ENCODE results near the gene NIT1.

NIT1 gene

DNA sequence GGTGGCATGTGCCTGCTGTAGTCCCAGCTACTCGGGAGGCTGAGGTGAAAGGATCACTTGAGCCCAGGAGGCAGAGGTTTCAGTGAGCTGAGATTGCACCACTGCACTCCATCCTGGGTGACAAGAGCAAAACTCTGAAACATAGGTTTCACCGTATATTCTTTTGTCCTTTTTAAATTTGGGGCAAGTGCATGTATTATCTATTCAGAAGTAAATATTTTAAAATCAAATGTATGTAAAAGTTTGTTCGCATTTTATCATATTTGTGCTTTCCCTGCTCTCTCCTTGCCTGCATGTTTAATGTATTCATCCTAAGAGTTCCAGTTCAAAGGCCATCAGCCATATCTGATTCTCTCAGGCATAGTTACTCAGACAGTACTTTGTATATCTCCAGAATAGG is 27.9 kb downstream of the NIT1 start:
- DNase-seq: no peak

DNA sequence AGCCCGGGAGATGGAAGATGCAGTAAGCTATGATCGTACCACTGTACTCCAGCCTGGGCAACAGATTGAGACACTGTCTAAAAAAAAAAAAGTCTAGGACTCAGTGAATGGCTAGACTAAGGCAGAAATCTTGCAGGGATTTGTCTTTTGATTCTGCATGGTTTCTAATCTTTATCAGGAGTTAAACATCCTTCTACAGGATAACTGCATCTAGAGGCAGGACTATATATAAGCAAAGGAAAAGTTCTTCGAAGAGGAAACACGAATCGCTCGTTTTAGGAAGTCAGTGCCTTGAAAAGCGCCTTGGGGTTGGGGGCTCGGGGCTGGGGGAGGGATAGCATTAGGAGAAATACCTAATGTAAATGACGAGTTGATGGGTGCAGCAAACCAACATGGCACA is 35.3 kb downstream of the NIT1 start:
- DNase-seq: peak in 1 of 56 donors; percentile 9

DNA sequence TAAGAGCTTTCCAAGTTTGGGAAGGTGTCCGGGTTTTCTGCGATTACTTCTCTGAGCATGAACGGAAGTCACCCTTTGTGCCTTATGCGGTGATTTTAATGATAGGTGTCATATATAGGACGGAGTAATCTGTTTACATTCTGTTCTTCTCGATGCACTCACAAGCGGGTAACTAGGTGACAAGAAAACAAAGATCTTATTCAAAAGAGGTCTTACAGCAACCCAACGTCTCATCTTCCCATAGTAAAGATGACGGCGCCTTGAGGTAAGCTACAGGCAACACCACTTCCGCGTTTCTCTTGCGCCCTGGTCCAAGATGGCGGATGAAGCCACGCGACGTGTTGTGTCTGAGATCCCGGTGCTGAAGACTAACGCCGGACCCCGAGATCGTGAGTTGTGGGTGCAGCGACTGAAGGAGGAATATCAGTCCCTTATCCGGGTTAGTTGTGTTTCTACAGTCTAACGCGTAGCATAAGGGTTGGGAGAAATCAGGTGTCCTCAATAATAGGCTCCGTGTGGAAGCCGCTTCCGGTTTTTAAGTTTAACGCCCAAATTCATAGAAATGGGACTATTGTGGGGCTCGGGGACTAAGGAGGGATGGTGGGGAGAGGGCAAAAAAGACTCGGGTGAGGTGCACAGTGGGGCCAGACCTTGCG is 35.9 kb downstream of the NIT1 start, which contains the start of gene UFC1:
Gene UFC1, plus strand, starts transcription at position 297 of the 656 bp plus-strand sequence. Its CDS starts 20 bp downstream, at position 317.
- DNase-seq: peak in 55 of 56 donors; percentile 12 to 90 (median 71)

DNA sequence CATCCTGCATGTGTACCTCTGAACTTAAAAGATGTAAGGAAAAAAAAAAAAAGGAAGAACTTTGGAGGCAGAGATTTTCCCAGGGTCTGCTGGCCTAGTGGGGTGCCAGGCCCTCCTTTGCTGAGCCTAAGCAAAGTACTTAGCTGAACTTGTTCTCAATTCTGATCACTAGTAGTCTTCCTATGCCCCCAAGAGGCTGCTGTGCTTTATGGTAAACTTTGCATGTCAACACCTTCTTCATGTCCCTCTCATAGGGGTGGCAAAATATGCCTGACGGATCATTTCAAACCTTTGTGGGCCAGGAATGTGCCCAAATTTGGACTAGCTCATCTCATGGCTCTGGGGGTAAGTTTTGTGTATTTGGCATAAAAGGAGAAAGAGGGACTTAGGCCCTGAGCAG is 40.0 kb downstream of the NIT1 start:
- DNase-seq: no peak

DNA sequence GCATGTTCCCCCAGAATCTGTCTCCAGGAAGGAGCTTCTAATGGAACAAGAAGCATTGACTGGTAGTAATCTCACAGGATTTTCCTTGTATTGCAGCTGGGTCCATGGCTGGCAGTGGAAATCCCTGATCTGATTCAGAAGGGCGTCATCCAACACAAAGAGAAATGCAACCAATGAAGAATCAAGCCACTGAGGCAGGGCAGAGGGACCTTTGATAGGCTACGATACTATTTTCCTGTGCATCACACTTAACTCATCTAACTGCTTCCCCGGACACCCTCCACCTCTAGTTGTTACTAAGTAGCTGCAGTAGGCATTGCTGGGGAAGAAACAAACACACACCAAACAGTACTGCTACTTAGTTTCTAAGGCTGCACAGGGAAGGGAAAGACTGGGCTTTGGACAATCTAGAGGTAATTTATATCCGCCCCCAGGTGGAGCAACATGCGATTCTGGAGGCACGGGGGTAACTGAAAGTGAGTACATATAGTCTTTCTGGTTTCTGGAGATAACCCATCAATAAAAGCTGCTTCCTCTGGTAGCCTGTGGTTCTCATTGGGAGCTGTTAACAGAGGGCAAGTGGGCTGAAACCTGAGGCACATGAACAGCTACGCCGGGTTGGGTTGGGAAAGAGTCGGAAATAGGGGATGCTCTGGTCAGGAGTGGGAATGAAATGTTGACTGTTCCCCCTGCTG is 40.6 kb downstream of the NIT1 start:
- no peak for DNase-seq

DNA sequence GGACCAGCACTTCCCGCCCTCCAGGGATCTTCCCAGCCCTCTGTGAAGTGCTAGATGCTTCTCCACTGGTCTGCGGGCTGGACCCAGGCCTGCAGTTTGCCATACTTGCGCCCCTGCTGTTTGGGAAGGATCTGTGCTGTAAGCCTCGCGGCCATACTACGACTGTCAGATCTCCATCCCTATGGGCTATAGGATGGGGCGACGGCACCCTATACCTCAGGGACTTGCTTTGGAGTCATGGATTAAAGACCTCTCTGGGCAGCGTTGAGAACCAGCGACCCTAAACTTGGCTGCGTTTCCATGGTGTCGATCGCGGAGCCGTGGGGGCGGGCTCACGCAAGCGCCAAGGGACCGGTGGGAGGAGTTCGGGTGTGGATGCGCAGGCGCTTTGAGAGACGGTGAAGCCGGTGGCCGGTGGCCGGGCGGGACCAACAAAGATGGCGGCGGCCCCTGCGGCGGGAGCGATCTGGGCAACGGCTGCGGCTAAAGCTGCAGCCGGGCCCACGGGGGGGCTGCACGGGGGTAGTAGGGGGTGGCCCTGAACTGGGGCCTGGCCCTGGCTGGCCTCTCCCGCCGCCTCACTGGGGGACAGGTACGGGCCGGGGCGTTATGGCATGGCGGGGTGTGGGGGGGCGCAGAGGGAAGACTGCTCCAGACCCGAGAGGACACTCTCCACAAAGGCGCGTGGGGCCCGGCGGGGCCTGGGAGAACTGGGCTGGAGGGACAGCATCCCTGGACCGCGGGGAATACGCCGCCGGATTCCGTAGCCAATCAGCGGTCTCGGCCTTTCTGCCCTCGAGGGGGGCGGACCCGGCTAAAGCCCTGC is 41.4 kb downstream of the NIT1 start, which contains the start of gene USP21:
Gene USP21, plus strand, starts transcription at position 414 of the 826 bp plus-strand sequence. CDS start 1,141 bp downstream, outside the sequence.
- peak; percentile 29 to 95 (median 90) for DNase-seq

DNA sequence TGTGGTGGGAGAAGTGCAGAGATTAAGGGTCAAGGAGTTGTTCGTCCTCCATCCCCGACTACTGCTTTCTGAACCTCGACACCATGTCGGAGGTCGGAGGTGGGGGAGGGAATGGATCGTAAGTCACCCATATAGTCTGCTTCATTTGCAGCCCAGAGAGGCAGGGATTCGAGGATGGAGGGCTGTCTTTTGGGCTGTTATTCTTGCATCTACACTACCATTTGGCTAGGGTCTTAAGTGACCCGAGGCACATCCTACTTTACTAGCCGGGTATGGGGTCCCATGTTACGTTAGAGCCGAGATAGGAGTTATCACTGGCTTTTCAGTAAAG is 42.0 kb downstream of the NIT1 start:
- DNase-seq: peak in 2 of 56 donors; percentile 33 to 45

DNA sequence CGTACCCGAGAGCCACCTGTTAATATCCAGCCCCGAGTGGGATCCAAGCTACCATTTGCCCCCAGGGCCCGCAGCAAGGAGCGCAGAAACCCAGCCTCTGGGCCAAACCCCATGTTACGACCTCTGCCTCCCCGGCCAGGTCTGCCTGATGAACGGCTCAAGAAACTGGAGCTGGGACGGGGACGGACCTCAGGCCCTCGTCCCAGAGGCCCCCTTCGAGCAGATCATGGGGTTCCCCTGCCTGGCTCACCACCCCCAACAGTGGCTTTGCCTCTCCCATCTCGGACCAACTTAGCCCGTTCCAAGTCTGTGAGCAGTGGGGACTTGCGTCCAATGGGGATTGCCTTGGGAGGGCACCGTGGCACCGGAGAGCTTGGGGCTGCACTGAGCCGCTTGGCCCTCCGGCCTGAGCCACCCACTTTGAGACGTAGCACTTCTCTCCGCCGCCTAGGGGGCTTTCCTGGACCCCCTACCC is 42.8 kb downstream of the NIT1 start:
- no peak for DNase-seq

DNA sequence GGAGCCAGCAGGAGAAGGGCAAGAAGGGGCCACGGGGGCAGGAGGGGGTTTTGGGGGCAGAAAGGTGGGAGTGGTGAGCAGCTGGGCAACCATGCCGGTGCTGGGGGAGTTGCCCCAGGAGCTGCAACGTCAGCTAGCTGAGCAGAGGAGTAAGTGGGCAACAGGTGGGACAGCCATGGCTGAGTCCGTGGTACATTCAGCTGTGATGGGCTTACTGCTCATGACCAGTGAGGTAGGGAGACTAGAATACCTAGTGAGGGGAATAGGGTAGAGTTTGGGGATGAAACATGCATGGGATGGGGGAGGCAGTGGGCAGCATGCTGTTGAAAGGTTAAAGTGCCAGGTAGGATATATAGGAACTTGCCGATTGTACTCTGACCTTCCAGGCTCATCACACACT is 43.7 kb downstream of the NIT1 start:
- DNase-seq: no peak

DNA sequence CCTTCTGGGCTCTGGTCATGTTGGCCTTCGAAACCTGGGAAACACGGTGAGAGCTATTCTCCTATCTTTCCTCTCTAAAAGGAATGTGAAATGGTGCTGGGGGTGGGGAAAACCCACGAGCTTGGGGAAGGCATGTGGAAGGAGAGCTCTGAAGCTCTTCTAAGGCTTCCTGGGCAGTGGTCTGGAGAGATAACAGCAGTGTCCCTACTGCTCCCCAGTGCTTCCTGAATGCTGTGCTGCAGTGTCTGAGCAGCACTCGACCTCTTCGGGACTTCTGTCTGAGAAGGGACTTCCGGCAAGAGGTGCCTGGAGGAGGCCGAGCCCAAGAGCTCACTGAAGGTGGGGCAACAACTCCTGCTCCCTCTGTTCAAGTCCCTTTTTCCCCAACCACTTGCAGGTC is 44.1 kb downstream of the NIT1 start:
- DNase-seq: no peak

DNA sequence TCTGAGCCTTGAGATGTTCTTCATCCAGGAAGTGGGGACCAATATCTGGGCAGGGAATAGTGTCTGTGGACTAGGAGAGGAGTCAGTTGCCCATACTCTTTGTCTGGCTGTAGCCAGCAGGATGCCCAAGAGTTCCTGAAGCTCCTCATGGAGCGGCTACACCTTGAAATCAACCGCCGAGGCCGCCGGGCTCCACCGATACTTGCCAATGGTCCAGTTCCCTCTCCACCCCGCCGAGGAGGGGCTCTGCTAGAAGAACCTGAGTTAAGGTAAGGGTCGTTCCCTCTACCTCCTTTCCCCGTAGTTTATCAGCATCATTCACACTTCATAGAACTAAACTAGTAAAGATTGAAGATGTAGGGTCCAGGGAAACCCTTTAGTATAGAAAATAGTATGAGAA is 44.9 kb downstream of the NIT1 start:
- no peak for DNase-seq

DNA sequence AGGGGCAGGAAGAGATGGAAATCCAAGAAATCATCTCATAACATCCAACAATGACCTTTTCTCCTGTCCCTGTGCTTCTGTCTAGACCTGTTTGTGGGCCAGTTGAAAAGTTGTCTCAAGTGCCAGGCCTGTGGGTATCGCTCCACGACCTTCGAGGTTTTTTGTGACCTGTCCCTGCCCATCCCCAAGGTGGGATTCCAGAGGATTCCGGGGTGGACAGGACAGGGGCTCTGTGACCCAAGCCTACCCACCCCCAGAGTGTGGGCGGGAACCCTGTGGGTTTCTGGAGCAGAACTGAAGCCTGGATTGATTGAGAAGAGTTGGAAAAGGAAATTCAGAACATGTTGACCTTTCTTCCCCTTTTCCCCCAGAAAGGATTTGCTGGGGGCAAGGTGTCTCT is 45.9 kb downstream of the NIT1 start:
- DNase-seq: no peak

DNA sequence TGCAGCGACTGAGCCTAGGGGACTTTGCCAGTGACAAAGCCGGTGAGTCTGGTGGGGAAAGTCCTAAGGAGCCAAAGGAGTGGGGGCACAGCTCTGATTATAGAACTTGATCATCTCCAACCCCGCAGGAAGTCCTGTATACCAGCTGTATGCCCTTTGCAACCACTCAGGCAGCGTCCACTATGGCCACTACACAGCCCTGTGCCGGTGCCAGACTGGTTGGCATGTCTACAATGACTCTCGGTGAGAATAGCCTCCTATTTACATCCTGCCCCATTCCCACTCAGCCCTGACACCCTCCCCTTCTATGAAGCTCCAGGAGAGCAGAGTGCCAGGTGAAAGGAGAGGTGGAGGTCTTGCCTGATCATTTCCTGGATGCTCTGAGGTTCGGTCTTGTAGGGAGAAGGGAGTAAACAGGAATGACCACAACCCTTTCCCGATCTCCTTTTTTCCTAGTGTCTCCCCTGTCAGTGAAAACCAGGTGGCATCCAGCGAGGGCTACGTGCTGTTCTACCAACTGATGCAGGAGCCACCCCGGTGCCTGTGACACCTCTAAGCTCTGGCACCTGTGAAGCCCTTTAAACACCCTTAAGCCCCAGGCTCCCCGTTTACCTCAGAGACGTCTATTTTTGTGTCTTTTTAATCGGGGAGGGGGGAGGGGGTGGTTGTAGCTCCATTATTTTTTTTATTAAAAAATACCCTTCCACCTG is 47.2 kb downstream of the NIT1 start:
- DNase-seq: no peak

DNA sequence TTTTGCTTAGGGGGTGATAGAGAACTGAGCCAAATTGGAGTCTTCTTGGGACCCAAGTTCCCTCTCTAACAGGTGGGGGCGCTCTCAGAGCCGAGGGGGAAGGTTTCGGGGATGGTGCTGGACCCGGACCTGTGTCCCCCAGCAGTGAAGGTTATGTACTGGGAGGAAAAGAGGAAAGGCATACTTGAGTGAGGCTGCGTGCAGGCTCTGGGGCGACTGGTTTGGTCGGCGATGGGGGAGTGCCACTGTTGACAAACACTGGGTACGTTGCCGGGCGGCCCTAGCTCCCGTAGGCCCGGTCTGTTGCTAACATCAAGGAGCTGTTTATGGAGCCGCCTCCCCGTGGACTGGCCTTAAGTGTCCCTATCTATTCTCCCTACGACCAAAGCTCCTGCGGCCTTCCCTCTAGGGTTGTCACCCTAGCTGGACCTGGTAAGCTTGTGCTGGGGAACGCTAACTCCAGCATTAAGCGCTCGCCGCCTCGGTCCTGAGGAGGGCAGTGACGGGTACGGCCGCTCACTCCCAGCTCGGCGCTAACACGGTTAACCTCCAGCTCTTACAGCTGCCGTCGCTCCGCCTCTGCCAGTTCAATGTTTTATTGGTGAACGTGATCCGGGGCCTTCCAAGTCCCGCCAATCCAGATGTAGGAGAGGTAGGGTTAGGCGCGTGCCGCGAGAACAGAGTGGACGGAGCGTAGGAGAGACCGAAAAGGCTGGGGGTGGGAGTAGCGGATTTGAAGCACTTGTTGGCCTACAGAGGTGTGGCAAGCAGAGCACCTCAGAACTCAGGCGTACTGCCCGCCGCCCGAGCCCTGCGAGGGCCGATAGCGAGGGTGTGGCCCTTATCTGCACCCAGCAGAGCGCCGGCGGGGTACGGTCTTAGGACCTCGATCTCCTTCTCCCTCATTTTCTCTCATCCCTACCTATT is 48.1 kb downstream of the NIT1 start, which contains the start of gene PPOX:
Gene PPOX, plus strand, starts transcription at position 685 of the 927 bp plus-strand sequence. CDS start 422 bp downstream, outside the sequence.
- peak; percentile 79 to 99 (median 96) for DNase-seq

DNA sequence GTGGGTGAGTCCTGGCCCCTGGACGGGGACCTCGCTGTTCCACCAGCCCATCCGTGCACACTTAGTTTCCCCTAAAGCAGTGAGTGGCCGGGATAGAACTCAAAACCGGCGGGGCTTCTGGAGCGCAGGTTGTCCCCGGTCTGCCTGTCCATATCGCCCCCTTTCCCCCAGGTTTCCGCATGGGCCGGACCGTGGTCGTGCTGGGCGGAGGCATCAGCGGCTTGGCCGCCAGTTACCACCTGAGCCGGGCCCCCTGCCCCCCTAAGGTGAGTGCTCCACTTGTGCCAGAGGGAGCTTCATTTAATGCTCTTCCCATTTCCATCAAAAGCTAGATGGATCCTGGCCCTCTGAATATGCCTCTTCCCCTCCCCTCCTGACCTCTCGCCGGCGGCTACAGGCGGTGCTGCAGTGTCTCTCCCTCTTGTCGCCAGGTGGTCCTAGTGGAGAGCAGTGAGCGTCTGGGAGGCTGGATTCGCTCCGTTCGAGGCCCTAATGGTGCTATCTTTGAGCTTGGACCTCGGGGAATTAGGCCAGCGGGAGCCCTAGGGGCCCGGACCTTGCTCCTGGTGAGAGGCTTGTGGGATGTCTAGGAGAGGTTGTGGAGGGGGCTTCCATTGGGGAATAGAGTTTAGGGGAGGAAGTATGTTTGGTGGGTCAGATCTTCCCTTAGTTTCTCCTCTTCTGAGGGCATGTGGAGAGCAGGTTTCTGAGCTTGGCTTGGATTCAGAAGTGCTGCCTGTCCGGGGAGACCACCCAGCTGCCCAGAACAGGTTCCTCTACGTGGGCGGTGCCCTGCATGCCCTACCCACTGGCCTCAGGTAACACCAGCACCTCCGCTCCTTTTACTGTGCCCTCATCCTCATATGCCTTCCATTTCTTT is 49.0 kb downstream of the NIT1 start:
- DNase-seq: peak in 6 of 56 donors; percentile 11 to 60 (median 51)

DNA sequence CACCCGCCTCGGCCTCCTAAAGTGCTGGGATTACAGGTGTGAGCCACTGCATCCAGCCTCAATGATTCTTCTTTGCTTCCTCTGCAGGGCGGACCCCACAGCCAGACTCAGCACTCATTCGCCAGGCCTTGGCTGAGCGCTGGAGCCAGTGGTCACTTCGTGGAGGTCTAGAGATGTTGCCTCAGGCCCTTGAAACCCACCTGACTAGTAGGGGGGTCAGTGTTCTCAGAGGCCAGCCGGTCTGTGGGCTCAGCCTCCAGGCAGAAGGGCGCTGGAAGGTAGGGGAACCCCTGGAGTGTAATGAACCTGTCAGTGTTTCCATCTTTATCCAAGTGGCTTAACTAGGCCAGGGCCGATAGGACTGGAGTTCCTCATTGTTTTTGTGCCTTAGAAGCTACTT is 51.0 kb downstream of the NIT1 start:
- no peak for DNase-seq

All from nucleus accumbens (tissue), 56 donors.